Pancreas (tissue), 10 donors: Measurements from ENCODE around the gene NUP214. TPM values are rescaled to one million over a fixed set of nuclear protein-coding genes. Genes with fewer than 3 reads are reported as not detected.

ENCODE experiments used
- ATAC-seq, 4 donors: fragments of 200-7000 bp; cut with Tn5 transposase; one replicate each; pipeline versions ENCODE4 v1.8.0 to v1.9.1; 2020; ENCODE audit warnings: mild to moderate bottlenecking in 4 of 4, moderate library complexity in 4 of 4
- DNase-seq, 6 donors: peaks; one replicate each; pipeline ENCODE4 v3.0.0-alpha.2; 2020
- FAIRE-seq: peaks from 2 replicates; lab custom pipeline; 2012; peaks lifted over from hg19 to GRCh38; lab: Jason Lieb, UNC
- H3K27ac ChIP-seq, 4 donors: fragments of 200-600 bp; sonication (generic); 1 replicate in 3 of 4; 2 replicates in 1 of 4; pipeline versions ENCODE4 v1.5.0 to v1.8.0; 2020
- H3K27me3 ChIP-seq, 4 donors: fragments of 200-600 bp; one replicate each; pipeline ENCODE4 v1.8.0; 2021
- H3K36me3 ChIP-seq, 3 donors: fragments of 200-600 bp; sonication (generic) in 1 of 3; one replicate each; pipeline versions ENCODE4 v1.5.0 to v1.8.0; 2020 to 2021
- H3K4me1 ChIP-seq, 3 donors: fragments of 200-600 bp; one replicate each; pipeline ENCODE4 v1.8.0; 2021
- H3K4me3 ChIP-seq, 4 donors: fragments of 200-600 bp; sonication (generic) in 2 of 4; one replicate each; pipeline versions ENCODE4 v1.5.0 to v1.8.0; 2020 to 2021
- H3K9me3 ChIP-seq, 4 donors: fragments of 200-600 bp; one replicate each; pipeline ENCODE4 v1.8.0; 2021
- CTCF ChIP-seq, 4 donors: fragments of 200-600 bp; sonication (generic) in 3 of 4; IDR thresholded peaks; one replicate each; pipeline versions ENCODE4 v1.5.0 to v1.8.0; 2021; ENCODE audit warnings: antibody characterized with exemption in 4 of 4
- WGBS, 2 donors: extraction: QIAGEN DNeasy Blood & Tissue Kit; methylation state at CpG; one replicate each; pipeline ENCODE4 v1.1.7; 2013; 5-methylcytosine and 5-hydroxymethylcytosine counted together
- intact Hi-C, 3 donors: fragments of 100-400 bp; cut with DNase I; formaldehyde crosslinking; loops; one replicate each; pipeline versions ENCODE4 v1.11.1 to v1.14.2; 2022
- polyA plus RNA-seq, 2 donors: library from polyadenylated mRNA; stranded (reverse); fragments of 200-250 nt; gene quantifications; one replicate each; pipeline ENCODE4 v1.2.3, GENCODE V29; 2013
- total RNA-seq, 6 donors: library from RNA; stranded (reverse); fragmentation: NEBNext Ultra II Directional in 4 of 6; extraction: Animal tissue kit (Norgen Biotek cat#: 25700) in 4 of 6; gene quantifications; one replicate each; pipeline versions ENCODE4 v1.2.1 to v1.2.4, GENCODE V29; 2021 to 2023
- donor health status: healthy with polysubstance abuse.
- donor health status: DM: no; HTN: no; CAD: no; lungs with moderate emphysema.
- donor health status: DM: no; HTN: no; CAD: no.
- donor health status: control.
- donor health status: control.
- donor health status: Bipolar disorder and iron deficiency.
- donor health status: DM: yes; HTN: yes; CAD: no.
- donor health status: DM: no; HTN: no; CAD: no.
- donor health status: DM: no; HTN: no; CAD: no.
- donor health status: DM: yes; HTN: yes; CAD: no.

Gene NUP214
- total and polyA plus RNA-seq, 8 donors, result 24.3 to 38.3 (median 27.8) TPM

DNA sequence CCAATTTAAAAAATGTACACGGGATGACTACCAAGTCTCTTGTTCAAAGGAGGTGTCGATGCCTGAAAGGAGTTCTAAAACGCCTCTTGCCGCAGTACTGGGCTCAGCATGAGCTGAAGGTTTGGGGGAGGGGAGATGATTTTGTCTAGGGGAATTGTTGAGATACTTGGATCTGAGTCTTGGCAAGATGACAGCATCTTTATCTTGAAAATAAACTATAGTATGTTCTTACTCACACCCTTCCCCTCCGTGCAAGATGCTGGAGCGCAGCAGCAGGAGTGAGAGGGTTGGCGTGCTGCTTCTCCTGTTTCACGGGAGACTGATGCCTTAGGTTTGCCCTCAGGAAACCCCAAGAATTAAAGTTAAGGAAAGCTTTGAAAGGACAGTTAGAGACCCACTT is 103.6 kb downstream of the NUP214 start:
- Histone ChIP-seq H3K4me3 (no peak overlapping the region), H3K27me3 (no peaks in the 10 kb centered on the region), H3K9me3 (no peaks in the 10 kb centered on the region), H3K4me1 (no peaks in the 10 kb centered on the region), H3K36me3 (peaks cover 0 to 26% (median 5%) of the 10 kb centered on the region in 3 donors), H3K27ac (no peak overlapping the region)
- DNase-seq, result no peak
- no peak for FAIRE-seq
- intact Hi-C loops, result no loop called here
- 83 to 86% methylated on average over 8 of the region's 8 CpGs for WGBS, 2 donors
- ATAC-seq, result no peak
- TF ChIP-seq CTCF (IDR thresholded peaks at IDR 0.05), result no peak

- Histone ChIP-seq H3K4me1 (peaks cover 0 to 18% (median 5%) of the 10 kb centered on the region in 3 donors), H3K27ac (no peak overlapping the region), H3K27me3 (no peaks in the 10 kb centered on the region), H3K9me3 (no peaks in the 10 kb centered on the region), H3K4me3 (no peak overlapping the region), H3K36me3 (peaks cover 0 to 36% (median 5%) of the 10 kb centered on the region in 3 donors)
- TF ChIP-seq CTCF (IDR thresholded peaks at IDR 0.05), result no peak
- WGBS, 2 donors, result 92% methylated on average over 11 of the region's 11 CpGs
- no peak for DNase-seq
- no peak for ATAC-seq
- intact Hi-C loops, result no loop called here
- no peak for FAIRE-seq
Measured at GRCh38 chr9:131233556-131233955, 108.2 kb downstream of the NUP214 start.

GRCh38 chr9:131233995-131234394 is 108.6 kb downstream of the NUP214 start:
- H3K9me3 ChIP-seq, result no peaks in the 10 kb centered on the region
- ATAC-seq (no peak), DNase-seq (no peak), FAIRE-seq (no peak)
- WGBS, 2 donors, result 93 to 94% methylated on average over 9 of the region's 9 CpGs
- H3K36me3 ChIP-seq, result peaks cover 0 to 36% (median 5%) of the 10 kb centered on the region in 3 donors
- peaks cover 0 to 18% (median 5%) of the 10 kb centered on the region in 3 donors for H3K4me1 ChIP-seq
- no peaks in the 10 kb centered on the region for H3K27me3 ChIP-seq
- intact Hi-C loops, result no loop called here
- no peak for TF ChIP-seq CTCF (IDR thresholded peaks at IDR 0.05)
- H3K4me3 ChIP-seq, result no peak overlapping the region
- no peak overlapping the region for H3K27ac ChIP-seq

- DNase-seq (no peak), FAIRE-seq (no peak), ATAC-seq (no peak)
- Histone ChIP-seq H3K9me3 (no peaks in the 10 kb centered on the region), H3K4me3 (no peak overlapping the region), H3K27me3 (no peaks in the 10 kb centered on the region), H3K27ac (no peak overlapping the region), H3K36me3 (peaks cover 0 to 36% (median 5%) of the 10 kb centered on the region in 3 donors), H3K4me1 (peaks cover 0 to 18% (median 5%) of the 10 kb centered on the region in 3 donors)
- intact Hi-C loops, result no loop called here
- 91 to 93% methylated on average over 16 of the region's 16 CpGs for WGBS, 2 donors
- no peak for TF ChIP-seq CTCF (IDR thresholded peaks at IDR 0.05)
Measured at GRCh38 chr9:131234799-131235479, 109.6 kb downstream of the NUP214 start.

GRCh38 chr9:131235480-131235851 is 110.1 kb downstream of the NUP214 start:
- peaks cover 0 to 35% (median 5%) of the 10 kb centered on the region in 3 donors for H3K36me3 ChIP-seq
- TF ChIP-seq CTCF (IDR thresholded peaks at IDR 0.05), result no peak
- DNase-seq (no peak), FAIRE-seq (no peak), ATAC-seq (no peak)
- H3K4me3 ChIP-seq, result no peak overlapping the region
- no peaks in the 10 kb centered on the region for H3K9me3 ChIP-seq
- intact Hi-C loops, result no loop called here
- H3K27me3 ChIP-seq, result no peaks in the 10 kb centered on the region
- WGBS, 2 donors, result 91 to 95% methylated on average over 9 of the region's 9 CpGs
- H3K4me1 ChIP-seq, result peaks cover 0 to 18% (median 5%) of the 10 kb centered on the region in 3 donors
- H3K27ac ChIP-seq, result no peak overlapping the region
